ACHN (cell line): ENCODE measurements around the gene ARL5C.
"Not testable (repeated sequence)": the region's sequence is repeated elsewhere in the genome, so short reads cannot be mapped to it uniquely, and the experiment has no call there.

Experiments
- DNase-seq: peaks from one replicate; pipeline ENCODE4 v3.0.0-alpha.2; 2015
- in situ Hi-C: cut with HindIII; loops from 2 replicates; pipeline ENCODE4 v1.10.0; 2017; ENCODE audit warnings: low sequenced_read_pairs, low pct_ligation_motif_present, low pct_unique_long_range_greater_than_20kb

ARL5C gene

DNA sequence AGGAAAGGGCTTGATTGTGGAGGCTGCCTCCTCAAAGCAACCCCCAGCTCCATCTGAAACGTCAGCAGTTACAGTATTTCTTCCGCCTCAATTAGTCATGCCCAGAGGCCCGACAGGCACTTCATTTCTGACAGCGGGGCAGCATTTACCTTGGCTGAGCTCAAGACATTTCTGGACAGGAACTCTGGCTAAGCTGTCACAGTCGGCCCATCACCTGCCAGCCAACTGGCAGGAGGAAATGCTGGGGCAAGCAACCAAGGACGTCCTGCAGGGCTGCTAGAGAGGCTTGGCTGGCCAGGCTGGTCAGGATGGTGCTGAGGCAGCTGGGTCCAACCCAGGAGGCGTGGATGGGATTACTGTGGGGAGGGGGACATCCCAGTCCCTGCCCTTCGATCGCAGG lies 42.3 kb downstream of the ARL5C start:
- in situ Hi-C loops: no loop called here
- DNase-seq: no peak

DNA sequence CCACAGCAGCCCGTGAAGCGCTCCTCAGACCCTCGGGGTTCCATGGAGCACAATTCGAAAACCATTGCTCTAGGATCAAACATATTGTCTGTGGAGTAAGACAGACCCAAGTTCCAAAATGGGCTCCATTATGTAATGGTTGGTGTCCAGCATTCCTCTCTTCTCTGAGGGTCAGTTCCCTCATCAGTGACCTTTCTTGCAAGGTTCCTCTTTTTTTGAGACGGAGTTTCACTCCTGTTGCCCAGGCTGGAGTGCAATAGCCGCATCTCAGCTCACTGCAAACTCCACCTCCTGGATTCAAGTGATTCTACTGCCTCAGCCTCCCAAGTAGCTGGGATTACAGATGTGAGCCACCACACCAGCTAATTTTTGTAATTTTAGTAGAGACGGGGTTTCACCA lies 43.0 kb downstream of the ARL5C start:
- in situ Hi-C loops: no loop called here
- no peak for DNase-seq

DNA sequence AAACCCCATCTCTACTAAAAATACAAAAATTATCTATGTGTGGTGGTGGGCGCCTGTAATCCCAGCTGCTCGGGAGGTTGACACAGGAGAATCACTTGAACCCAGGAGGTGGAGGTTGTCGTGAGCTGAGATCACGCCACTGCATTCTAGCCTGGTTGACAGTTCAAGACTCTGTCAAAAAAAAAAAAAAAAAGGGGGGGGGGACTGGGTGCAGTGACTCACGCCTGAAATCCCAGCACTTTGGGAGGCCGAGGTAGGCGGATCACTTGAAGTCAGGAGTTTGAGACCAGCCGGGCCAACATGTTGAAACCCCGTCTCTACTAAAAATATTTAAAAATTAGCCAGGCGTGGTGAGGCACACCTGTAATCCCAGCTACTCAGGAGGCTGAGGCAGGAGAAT lies 44.0 kb downstream of the ARL5C start:
- in situ Hi-C loops: not testable (repeated sequence)

DNA sequence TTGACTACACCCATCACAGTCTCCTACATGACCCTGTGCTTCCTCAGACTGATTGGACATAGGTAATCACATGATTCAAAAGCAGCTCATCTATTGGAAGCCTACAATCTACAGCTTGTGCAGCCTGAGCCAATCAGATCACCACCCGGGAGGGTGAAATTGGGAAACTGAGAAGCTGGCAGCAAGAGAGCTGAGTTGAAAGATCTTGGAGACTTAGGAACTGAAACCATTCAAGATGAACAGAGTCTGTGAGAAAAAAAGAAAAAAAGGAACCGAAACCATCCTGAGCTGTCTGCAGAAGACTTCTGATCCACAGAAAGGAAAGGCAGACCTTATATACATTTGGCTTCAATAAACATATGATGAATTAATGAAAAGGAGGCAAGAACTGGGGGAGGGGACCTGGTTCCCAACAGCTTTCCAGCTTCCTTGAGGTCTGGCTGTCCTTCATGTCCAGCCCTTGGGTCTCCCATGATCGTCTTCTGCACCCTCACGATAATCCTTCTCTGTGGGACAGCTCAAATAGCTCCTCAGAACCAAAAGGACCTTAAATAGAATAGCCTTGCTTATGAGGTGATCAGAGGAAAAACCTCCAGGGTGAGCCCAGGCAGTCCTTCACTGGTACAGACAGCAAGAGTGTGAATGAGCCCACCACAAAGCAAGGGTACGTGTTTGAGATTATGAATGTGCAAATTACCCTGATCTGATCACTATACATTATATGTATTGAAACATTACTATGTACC lies 47.1 kb downstream of the ARL5C start:
- in situ Hi-C loops: no loop called here
- no peak for DNase-seq

More for the DNA sequence above, 44.0 kb downstream of the ARL5C start:
- not testable (repeated sequence) for DNase-seq

DNA sequence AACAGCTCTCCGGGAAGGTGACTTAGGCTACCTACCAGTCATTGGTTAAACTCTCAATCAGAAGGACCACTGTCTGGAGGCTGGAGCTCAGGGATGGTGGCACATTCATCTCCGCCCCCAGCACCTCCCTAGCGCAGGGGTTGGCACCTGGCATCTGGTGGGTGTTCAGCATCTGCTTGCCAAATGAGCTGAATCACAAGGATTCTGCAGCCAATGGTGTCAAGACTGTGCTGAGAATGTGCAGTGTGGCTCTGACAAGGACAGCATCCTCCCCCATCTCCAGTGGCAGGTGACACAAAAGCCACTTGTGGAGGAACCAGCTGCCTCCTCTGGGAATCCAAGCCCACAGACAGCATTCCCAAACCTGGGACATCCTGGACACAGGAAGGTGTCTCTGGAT lies 49.7 kb downstream of the ARL5C start:
- in situ Hi-C loops: no loop called here
- DNase-seq: no peak

DNA sequence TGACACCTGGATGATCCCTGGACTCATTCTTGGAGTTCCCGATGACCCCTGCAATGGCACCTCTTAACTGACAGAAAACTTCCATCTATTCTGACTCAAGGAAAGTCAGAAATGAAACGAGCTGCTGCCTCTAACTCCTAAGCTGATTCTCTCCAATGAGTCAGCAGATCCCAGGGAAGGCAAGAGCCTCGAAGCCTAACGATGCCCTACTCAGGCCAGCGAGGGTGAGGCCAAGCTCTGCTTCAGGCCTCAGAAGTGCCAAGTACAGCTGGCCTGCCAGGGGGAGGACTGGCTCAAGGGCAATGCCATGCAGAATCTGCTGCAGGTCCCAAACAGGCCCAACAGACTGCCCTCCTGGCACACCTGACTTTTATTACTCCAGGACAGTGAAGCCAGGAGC lies 50.8 kb downstream of the ARL5C start:
- in situ Hi-C loops: no loop called here
- DNase-seq: no peak

DNA sequence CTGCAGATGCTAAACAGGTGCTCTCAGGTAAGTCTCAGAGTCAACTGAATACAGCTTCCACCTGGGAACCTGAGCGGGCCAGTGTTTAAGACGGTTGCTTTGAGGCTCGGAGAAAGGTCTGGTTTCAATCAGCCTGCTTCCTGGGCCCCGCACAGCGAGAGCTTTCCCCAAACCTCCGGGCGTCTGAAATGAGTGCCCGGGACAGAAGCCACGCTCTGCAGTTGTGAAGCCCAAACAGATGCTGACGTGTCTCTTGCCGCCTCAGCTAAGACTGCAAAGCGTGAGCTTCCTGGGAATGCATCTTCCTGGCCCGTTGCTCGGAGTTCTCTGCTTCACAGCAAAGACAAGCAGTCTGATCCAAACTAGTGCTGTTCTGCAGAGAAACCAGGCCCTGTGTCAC lies 51.2 kb downstream of the ARL5C start:
- in situ Hi-C loops: no loop called here
- DNase-seq: no peak

DNA sequence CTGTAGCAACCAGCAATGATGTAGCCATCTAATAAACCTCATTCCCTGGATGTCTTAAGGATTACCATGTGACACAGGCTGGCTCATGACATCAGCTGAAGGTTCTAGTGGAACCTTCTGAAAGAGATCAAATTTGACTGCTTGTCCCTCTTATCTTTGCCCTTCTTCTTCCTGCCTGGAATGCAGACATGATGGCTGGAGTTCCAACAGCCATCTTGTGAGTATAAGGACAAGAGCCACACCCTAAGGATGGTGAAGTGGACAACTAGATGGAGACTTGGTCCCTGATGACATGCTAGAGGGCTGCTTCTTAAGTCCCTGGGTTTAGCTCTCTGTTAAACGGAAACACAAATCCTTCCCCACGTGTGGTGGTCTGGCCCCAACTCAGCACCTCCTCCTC lies 52.1 kb downstream of the ARL5C start:
- in situ Hi-C loops: no loop called here
- no peak for DNase-seq

DNA sequence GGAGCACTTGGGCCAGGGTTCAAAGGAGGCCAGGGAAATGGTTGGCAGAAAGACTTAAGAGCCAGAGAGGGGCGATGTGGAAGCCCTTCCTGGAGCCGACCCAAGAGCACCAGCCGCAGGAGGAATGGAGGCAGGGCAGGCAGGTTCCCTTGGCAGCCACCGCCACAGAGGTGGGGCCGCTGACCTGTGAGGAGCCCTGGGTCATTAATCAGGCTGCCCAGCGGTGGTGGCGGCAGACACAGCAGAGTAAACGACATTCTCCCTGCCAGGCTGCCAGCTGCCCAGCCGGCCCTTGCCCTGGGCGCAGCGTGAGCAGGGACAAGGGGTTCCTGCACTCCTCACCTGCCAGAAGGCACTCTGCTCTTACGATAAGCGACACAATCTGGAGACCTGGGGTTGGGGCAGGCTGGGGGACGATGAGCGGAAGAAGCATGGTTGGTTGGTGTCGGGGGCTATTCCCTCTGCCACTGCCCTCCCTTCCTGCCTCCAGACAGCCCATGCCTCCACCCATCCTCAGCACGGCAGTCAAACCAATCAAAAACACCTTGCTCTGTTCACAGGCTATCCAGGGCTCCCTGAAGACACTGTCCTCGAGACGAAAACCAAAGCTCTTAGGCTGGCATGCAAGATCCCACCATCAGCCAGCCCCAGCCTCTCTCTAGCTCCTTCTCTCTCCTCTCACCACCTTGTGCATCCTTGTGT lies 55.4 kb downstream of the ARL5C start:
- in situ Hi-C loops: no loop called here
- DNase-seq: no peak

DNA sequence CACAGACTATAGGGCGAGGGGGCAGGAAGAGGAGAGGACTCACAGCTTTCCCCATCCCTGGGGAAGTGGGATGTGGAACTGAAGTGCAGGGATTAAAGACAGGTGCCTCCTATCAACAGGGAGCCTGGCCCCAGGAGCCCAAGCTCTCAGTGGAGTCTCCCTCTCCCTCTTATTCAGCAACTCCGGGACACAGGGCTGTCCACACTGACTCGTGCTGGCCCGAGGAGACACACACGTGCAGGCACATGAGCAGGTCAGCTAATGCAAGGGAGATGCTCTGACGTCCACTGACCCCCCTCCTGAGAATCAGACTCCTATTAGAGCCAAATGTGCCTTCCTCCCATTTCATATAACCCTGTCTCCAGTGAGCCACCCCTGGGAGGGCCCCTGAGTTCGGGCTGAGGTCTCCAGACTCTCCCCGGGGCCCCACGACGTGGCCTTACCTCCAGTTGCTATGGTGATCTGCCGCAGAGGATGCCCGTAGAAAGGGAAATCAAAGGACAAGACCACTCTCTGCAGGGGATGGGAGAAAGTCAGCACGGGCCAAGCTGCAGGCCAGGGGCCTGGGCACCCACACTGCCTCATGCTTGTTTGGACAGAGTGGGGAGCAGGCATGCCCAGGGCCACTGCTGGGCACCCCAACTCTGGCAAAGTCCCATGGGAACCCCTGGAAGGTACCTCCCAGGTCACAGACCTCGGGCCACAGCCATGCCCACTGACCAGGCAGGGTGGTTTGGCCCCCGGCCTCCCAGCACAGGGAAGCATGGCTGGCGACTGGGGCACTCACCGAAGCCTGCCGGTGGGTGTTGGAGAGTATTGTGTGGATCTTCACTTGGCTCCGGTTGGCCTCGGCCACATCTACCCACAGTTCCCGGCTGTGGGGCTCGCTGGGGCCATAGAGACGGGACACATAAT lies 57.2 kb downstream of the ARL5C start:
- DNase-seq: no peak
- in situ Hi-C loops: no loop called here

DNA sequence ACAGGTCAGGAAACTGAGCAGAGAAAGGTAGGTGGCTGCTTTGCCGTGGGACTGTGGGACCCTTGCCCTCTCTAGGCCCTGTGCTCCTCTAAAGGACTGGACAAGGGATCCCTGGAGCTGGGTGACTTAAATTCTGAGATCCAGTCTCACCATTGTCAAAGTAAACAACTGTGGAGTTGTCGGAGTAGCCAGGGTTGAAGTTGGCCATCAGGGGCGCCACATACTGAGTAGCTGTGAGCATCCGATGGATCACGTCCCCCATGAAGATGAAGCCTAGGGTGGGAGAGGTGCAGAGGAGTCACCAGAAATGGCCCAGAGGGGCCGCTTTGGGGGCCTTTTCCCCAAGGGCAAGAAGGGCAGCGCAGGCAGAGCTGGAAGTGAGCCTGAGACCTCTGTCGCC lies 58.0 kb downstream of the ARL5C start:
- no peak for DNase-seq
- in situ Hi-C loops: no loop called here

DNA sequence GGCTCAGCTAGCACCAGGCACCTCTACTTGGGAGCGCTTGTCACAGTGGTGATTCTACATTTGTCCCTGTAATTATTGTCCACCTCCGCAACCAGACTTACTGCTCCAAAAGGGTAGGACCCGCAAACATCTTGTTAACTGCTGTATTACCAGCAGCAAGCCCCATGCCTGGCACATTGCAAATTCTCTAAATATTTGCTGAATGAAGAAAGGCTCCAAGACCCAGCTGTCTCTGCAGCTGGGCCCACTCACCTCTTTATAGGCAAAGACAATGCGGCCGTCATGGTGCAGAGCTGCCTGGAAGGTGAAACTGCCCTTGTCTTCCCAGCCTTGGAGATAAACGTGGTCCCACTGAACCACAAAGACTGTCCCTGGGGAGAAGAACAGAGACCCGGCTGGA lies 58.8 kb downstream of the ARL5C start:
- in situ Hi-C loops: no loop called here

More for the DNA sequence above, 58.8 kb downstream of the ARL5C start:
- no peak for DNase-seq
